H1 (cell line): Measurements from ENCODE around the gene SPDEF. TPM values are rescaled to one million over a fixed set of nuclear protein-coding genes. Genes with fewer than 3 reads are reported as not detected.
A peak's percentile ranks its signal among the peaks of the same experiment; 100 is the strongest.

Source experiments
- CTCF ChIA-PET: fragments of 300-600 bp; sonication (Branson Sonifier 250); formaldehyde crosslinking; loops from one replicate; lab custom pipeline; 2021; ENCODE audit not compliant: partially characterized antibody; lab: Charles Lee
- POLR2A ChIA-PET: fragments of 300-600 bp; sonication (Branson Sonifier 250); formaldehyde crosslinking; loops from one replicate; lab custom pipeline; 2021; ENCODE audit warnings: inconsistent platforms; ENCODE audit not compliant: partially characterized antibody; lab: Charles Lee
- DNase-seq, 2 experiments: peaks; one replicate each; pipeline versions ENCODE4 v3.0.0 to v3.0.0-alpha.2; 2010 to 2022; ENCODE audit warnings: low spot score in 2 of 2, low read depth in 1 of 2, mixed read lengths in 1 of 2
- FAIRE-seq: peaks from 2 replicates; lab custom pipeline; 2011; peaks lifted over from hg19 to GRCh38; lab: Jason Lieb, UNC
- H2AFZ ChIP-seq: 2 replicates; pipeline ENCODE4 v1.8.1; 2012; ENCODE audit warnings: low read length, inconsistent platforms
- H2AK5ac ChIP-seq: 2 replicates; pipeline ENCODE4 v1.6.1; 2013; ENCODE audit warnings: low read depth, low read length
- H2BK120ac ChIP-seq: replicated peaks from 2 replicates; pipeline ENCODE3; 2013; ENCODE audit warnings: low read depth, low read length, inconsistent platforms
- H2BK12ac ChIP-seq: 2 replicates; pipeline ENCODE4 v1.6.1; 2013; ENCODE audit warnings: low read depth, low read length
- H2BK15ac ChIP-seq: 2 replicates; pipeline ENCODE4 v1.6.1; 2013; ENCODE audit warnings: low read length
- H2BK20ac ChIP-seq: 2 replicates; pipeline ENCODE4 v1.6.1; 2013; ENCODE audit warnings: low read length
- H2BK5ac ChIP-seq: 2 replicates; pipeline ENCODE4 v1.6.1; 2013; ENCODE audit warnings: low read depth, low read length
- H3K14ac ChIP-seq: 2 replicates; pipeline ENCODE4 v1.6.1; 2013; ENCODE audit warnings: inconsistent platforms; ENCODE audit not compliant: insufficient read length
- H3K18ac ChIP-seq: 2 replicates; pipeline ENCODE4 v1.6.1; 2013; ENCODE audit warnings: low read length; ENCODE audit errors: extremely low read depth
- H3K23ac ChIP-seq: 2 replicates; pipeline ENCODE4 v1.6.1; 2013; ENCODE audit warnings: inconsistent platforms; ENCODE audit not compliant: insufficient read length
- H3K23me2 ChIP-seq: 2 replicates; pipeline ENCODE4 v1.6.1; 2013; ENCODE audit warnings: low read depth, low read length
- H3K27ac ChIP-seq: 2 replicates; pipeline ENCODE4 v1.6.1; 2011; ENCODE audit warnings: low read depth, low read length, inconsistent platforms
- H3K27me3 ChIP-seq, 4 experiments: replicated peaks in 1 of 4; 1 replicate in 1 of 4; 2 replicates in 3 of 4; pipeline versions ENCODE4 v1.6.1 to v1.8.1; 2011 to 2013; ENCODE audit warnings: low read length in 3 of 4, mild to moderate bottlenecking in 3 of 4, inconsistent platforms in 2 of 4, mixed read lengths in 2 of 4, moderate library complexity in 1 of 4; ENCODE audit not compliant: control insufficient read depth in 3 of 4, insufficient read depth in 3 of 4; ENCODE audit errors: extremely low read depth in 1 of 4
- H3K36me3 ChIP-seq, 4 experiments: 2 replicates each; pipeline versions ENCODE4 v1.6.1 to v1.8.1; 2011 to 2013; ENCODE audit warnings: mild to moderate bottlenecking in 4 of 4, low read length in 3 of 4, moderate library complexity in 2 of 4, control low read depth in 1 of 4, inconsistent platforms in 1 of 4; ENCODE audit not compliant: insufficient read depth in 4 of 4, control insufficient read depth in 2 of 4
- H3K4ac ChIP-seq: replicated peaks from 2 replicates; pipeline ENCODE3; 2013; ENCODE audit warnings: low read length, low read depth, mixed read lengths, inconsistent platforms; ENCODE audit not compliant: insufficient read length
- H3K4me1 ChIP-seq, 4 experiments: replicated peaks in 1 of 4; 1 replicate in 1 of 4; 2 replicates in 3 of 4; pipeline versions ENCODE4 v1.6.1 to v1.8.1; 2011 to 2013; ENCODE audit warnings: low read length in 3 of 4, inconsistent platforms in 2 of 4, mixed read lengths in 1 of 4; ENCODE audit not compliant: insufficient read depth in 4 of 4, control insufficient read depth in 3 of 4
- H3K4me2 ChIP-seq, 2 experiments: 2 replicates each; pipeline versions ENCODE4 v1.6.1 to v1.8.1; 2011 to 2013; ENCODE audit warnings: low read depth in 2 of 2, low read length in 2 of 2, control low read depth in 1 of 2, inconsistent platforms in 1 of 2, mild to moderate bottlenecking in 1 of 2; ENCODE audit not compliant: insufficient read depth in 1 of 2
- H3K4me3 ChIP-seq, 4 experiments: fragments of 200-600, 300-600 bp in 1 of 4; sonication (generic), shearing (Covaris generic), sonication (Bioruptor Twin) in 1 of 4; 2 replicates each; pipeline versions ENCODE4 v1.5.1 to v1.8.1; 2011 to 2016; ENCODE audit warnings: low read length in 4 of 4, low read depth in 3 of 4, control low read depth in 2 of 4, inconsistent platforms in 2 of 4, mild to moderate bottlenecking in 2 of 4, mixed read lengths in 1 of 4, moderate library complexity in 1 of 4; ENCODE audit not compliant: insufficient read depth in 2 of 4; ENCODE audit errors: extremely low read depth in 1 of 4
- H3K56ac ChIP-seq: replicated peaks from 2 replicates; pipeline ENCODE3; 2013; ENCODE audit warnings: low read depth, mild to moderate bottlenecking, mixed read lengths, low read length, inconsistent platforms; ENCODE audit not compliant: insufficient read length
- H3K79me1 ChIP-seq: 2 replicates; pipeline ENCODE4 v1.6.1; 2013; ENCODE audit warnings: low read depth, low read length, control low read depth
- H3K79me2 ChIP-seq, 2 experiments: 2 replicates each; pipeline versions ENCODE4 v1.6.1 to v1.8.1; 2012 to 2013; ENCODE audit warnings: low read length in 2 of 2, mild to moderate bottlenecking in 2 of 2, inconsistent platforms in 1 of 2; ENCODE audit not compliant: insufficient read depth in 2 of 2, control insufficient read depth in 1 of 2
- H3K9ac ChIP-seq, 4 experiments: replicated peaks in 1 of 4; 1 replicate in 1 of 4; 2 replicates in 3 of 4; pipeline versions ENCODE4 v1.6.1 to v1.8.1; 2011 to 2013; ENCODE audit warnings: low read depth in 3 of 4, low read length in 3 of 4, control low read depth in 2 of 4, mild to moderate bottlenecking in 2 of 4, moderate library complexity in 2 of 4, inconsistent platforms in 1 of 4; ENCODE audit errors: extremely low read depth in 1 of 4
- H3K9me3 ChIP-seq, 2 experiments: 2 replicates each; pipeline versions ENCODE4 v1.6.1 to v1.8.1; 2012 to 2013; ENCODE audit warnings: mild to moderate bottlenecking in 2 of 2, moderate library complexity in 2 of 2, control low read depth in 1 of 2, inconsistent platforms in 1 of 2, low read depth in 1 of 2, low read length in 1 of 2, mixed read lengths in 1 of 2; ENCODE audit not compliant: insufficient read depth in 2 of 2
- H4K20me1 ChIP-seq, 2 experiments: replicated peaks in 1 of 2; 2 replicates each; pipeline versions ENCODE3 to v1.8.1; 2011 to 2013; ENCODE audit warnings: inconsistent platforms in 2 of 2, low read length in 2 of 2, mild to moderate bottlenecking in 1 of 2; ENCODE audit not compliant: insufficient read depth in 2 of 2, control insufficient read depth in 1 of 2
- H4K5ac ChIP-seq: 2 replicates; pipeline ENCODE4 v1.6.1; 2013; ENCODE audit warnings: low read length, low read depth, mixed read lengths, inconsistent platforms; ENCODE audit not compliant: insufficient read length
- H4K8ac ChIP-seq: 2 replicates; pipeline ENCODE4 v1.8.0; 2013; ENCODE audit warnings: mild to moderate bottlenecking, moderate library complexity, low read length, inconsistent platforms; ENCODE audit not compliant: insufficient read depth; ENCODE audit errors: extremely low read depth
- H4K91ac ChIP-seq: replicated peaks from 2 replicates; pipeline ENCODE3; 2013; ENCODE audit warnings: low read length, mixed read lengths, inconsistent platforms; ENCODE audit not compliant: insufficient read length
- BACH1 ChIP-seq: IDR thresholded peaks from 2 replicates; pipeline ENCODE4 v1.6.1; 2012; ENCODE audit warnings: low read length, improper control_type of control experiment
- EGR1 ChIP-seq: IDR thresholded peaks from 2 replicates; pipeline ENCODE4 v1.6.1; 2011; ENCODE audit warnings: low read depth, low read length, borderline replicate concordance
- HDAC6 ChIP-seq: IDR thresholded peaks from one replicate; pipeline ENCODE4 v1.7.1; 2012; ENCODE audit warnings: low read depth, mild to moderate bottlenecking, inconsistent platforms, low read length, moderate library complexity
- JUND ChIP-seq: IDR thresholded peaks from 2 replicates; pipeline ENCODE4 v1.6.1; 2011; ENCODE audit warnings: mild to moderate bottlenecking, improper control_type of control experiment, low read length
- POLR2AphosphoS5 ChIP-seq: IDR thresholded peaks from 2 replicates; pipeline ENCODE4 v1.6.1; 2011; ENCODE audit warnings: low read depth, low read length
- SIN3A ChIP-seq, 2 experiments: IDR thresholded peaks in 1 of 2; conservative IDR thresholded peaks in 1 of 2; 2 replicates each; pipeline ENCODE4 v1.6.1; 2011 to 2012; ENCODE audit warnings: low read length in 2 of 2, improper control_type of control experiment in 1 of 2, low read depth in 1 of 2, mild to moderate bottlenecking in 1 of 2
- SIRT6 ChIP-seq: IDR thresholded peaks from one replicate; pipeline ENCODE4 v1.7.1; 2012; ENCODE audit warnings: low read length, inconsistent platforms
- SRF ChIP-seq: IDR thresholded peaks from 2 replicates; pipeline ENCODE4 v1.6.1; 2011; ENCODE audit warnings: mild to moderate bottlenecking, low read depth, low read length, moderate library complexity
- whole genome bisulfite sequencing, 2 experiments: shearing (Covaris generic) in 1 of 2; methylation state at CpG; one replicate each; pipeline versions ENCODE4 v1.1.6 to v1.1.7; 2013 to 2015; ENCODE audit warnings: low lambda C conversion rate in 2 of 2, mixed read lengths in 2 of 2, inconsistent platforms in 1 of 2, low coverage in 1 of 2, missing lambda C conversion rate in 1 of 2; ENCODE audit not compliant: insufficient replicate concordance in 2 of 2, insufficient coverage in 1 of 2, insufficient read length in 1 of 2; ENCODE audit errors: extremely low coverage in 1 of 2, missing lambda C conversion rate in 1 of 2; 5-methylcytosine and 5-hydroxymethylcytosine counted together
- polyA plus RNA-seq, 7 experiments: library from polyadenylated mRNA; depleted of rRNA in 3 of 7; stranded (reverse) in 5 of 7; unstranded in 2 of 7; fragments of >200 nt in 5 of 7; fragments of 200-250 nt in 2 of 7; gene quantifications; 1 replicate in 5 of 7; 2 replicates in 1 of 7; 4 replicates in 1 of 7; pipeline versions ENCODE4 v1.2.1 to v1.2.3, GENCODE V29; 2011 to 2013; ENCODE audit warnings: missing spikeins in 2 of 7, mixed read lengths in 2 of 7
- total RNA-seq: library from RNA; stranded (reverse); fragmentation: NEBNext Ultra II Directional; extraction: Animal tissue kit (Norgen Biotek cat#: 25700); gene quantifications from 2 replicates; pipeline ENCODE4 v1.2.1, GENCODE V29; 2021

Gene SPDEF
- total and polyA plus RNA-seq, 2 of the 8 experiments (the other 6 are each of a cell fraction or from before 2014, with no cell fraction given) = 0.15 to 0.30 TPM

- H2BK20ac ChIP-seq = no peak overlapping the region
- H3K9me3 ChIP-seq = no peaks in the 10 kb centered on the region
- H2BK5ac ChIP-seq = no peak overlapping the region
- no peak overlapping the region for H2AK5ac ChIP-seq
- H3K27me3 ChIP-seq = no peaks in the 10 kb centered on the region; a peak in 1 of 7 replicates
- no peak overlapping the region for H2BK120ac ChIP-seq
- TF ChIP-seq HDAC6 = no peak
- TF ChIP-seq SIN3A (conservative IDR thresholded peaks at IDR 0.05 in 1 of 2, IDR thresholded peaks at IDR 0.05 in 1 of 2; ENCODE audit: low read depth in 1 of 2, low read length in 2 of 2) = no peak
- no peak for TF ChIP-seq BACH1
- TF ChIP-seq EGR1 = no peak
- TF ChIP-seq POLR2AphosphoS5 = no peak
- TF ChIP-seq JUND = peak; percentile 32; the same call in 1 of the 2 replicates
- TF ChIP-seq SRF = no peak
- no peak for TF ChIP-seq SIRT6
- H3K79me1 ChIP-seq = no peaks in the 10 kb centered on the region
- peak overlapping the region; percentile 38; the same call in 1 of the 2 replicates for H3K18ac ChIP-seq
- H3K4me3 ChIP-seq = no peak overlapping the region
- no peak overlapping the region for H4K91ac ChIP-seq
- 73% methylated on average over 10 of the region's 10 CpGs; no CpG with 5 or more reads in 1 of the 2 experiments for WGBS, 2 experiments
- no peak overlapping the region for H3K27ac ChIP-seq
- H3K14ac ChIP-seq = no peak overlapping the region
- H2BK12ac ChIP-seq = 0 out of 2 replicates have a peak overlapping the region, but pooled peaks have one; percentile 29
- no peak overlapping the region for H2BK15ac ChIP-seq
- no peak overlapping the region for H2AFZ ChIP-seq
- no peaks in the 10 kb centered on the region for H3K23me2 ChIP-seq
- 0 out of 4 replicates have a peak overlapping the region, but pooled peaks of 1 of the 2 experiments have one; percentile 8 for H3K4me2 ChIP-seq
- POLR2A ChIA-PET = interaction anchor here (0.6 to 1.2 kb wide), 2 partner anchors 25 to 272 kb away, joined by 3 to 4 read pairs; no protein-coding TSS in a partner anchor
- H3K9ac ChIP-seq = no peak overlapping the region
- no peaks in the 10 kb centered on the region for H3K36me3 ChIP-seq
- no peak for FAIRE-seq
- no peak overlapping the region for H3K4ac ChIP-seq
- H4K20me1 ChIP-seq = no peaks in the 10 kb centered on the region
- no peak overlapping the region for H4K8ac ChIP-seq
- H3K23ac ChIP-seq = no peak overlapping the region
- no peak overlapping the region for H3K56ac ChIP-seq
- no peak overlapping the region for H4K5ac ChIP-seq
- no peaks in the 10 kb centered on the region for H3K79me2 ChIP-seq
- CTCF ChIA-PET = no interaction called here
- H3K4me1 ChIP-seq = peaks cover 0 to 7% (median 0%) of the 10 kb centered on the region in 4 experiments; a peak in 1 of 7 replicates
- no peak for DNase-seq
These were observed 65.1 kb downstream of the SPDEF start for GRCh38 chr6:34491091-34491430.
